OCI-LY7 (cell line): Measurements from ENCODE around the gene SERINC3.

ENCODE experiments used
- CTCF ChIP-seq: fragments of 200-600 bp; sonication (generic); conservative IDR thresholded peaks from 2 replicates; pipeline ENCODE4 v1.5.1; 2014; ENCODE audit warnings: mild to moderate bottlenecking, antibody characterized with exemption, low read length, moderate library complexity, mixed read lengths
- EZH2phosphoT487 ChIP-seq: fragments of 200-600 bp; sonication (generic); IDR thresholded peaks from 2 replicates; pipeline ENCODE4 v1.6.1; 2018; ENCODE audit warnings: low read depth, borderline replicate concordance, mild to moderate bottlenecking, mixed run types, antibody characterized with exemption, low read length, moderate library complexity, mixed read lengths

- no peak for TF ChIP-seq CTCF
- TF ChIP-seq EZH2phosphoT487, result no peak
These were observed 21.0 kb upstream of the SERINC3 start for GRCh38 chr20:44542890-44543289.
